ENCODE results near the gene USO1.
A peak's percentile ranks its signal among the peaks of the same experiment; 100 is the strongest.
"Not testable (repeated sequence)": the region's sequence is repeated elsewhere in the genome, so short reads cannot be mapped to it uniquely, and the experiment has no call there.

USO1 gene

DNA sequence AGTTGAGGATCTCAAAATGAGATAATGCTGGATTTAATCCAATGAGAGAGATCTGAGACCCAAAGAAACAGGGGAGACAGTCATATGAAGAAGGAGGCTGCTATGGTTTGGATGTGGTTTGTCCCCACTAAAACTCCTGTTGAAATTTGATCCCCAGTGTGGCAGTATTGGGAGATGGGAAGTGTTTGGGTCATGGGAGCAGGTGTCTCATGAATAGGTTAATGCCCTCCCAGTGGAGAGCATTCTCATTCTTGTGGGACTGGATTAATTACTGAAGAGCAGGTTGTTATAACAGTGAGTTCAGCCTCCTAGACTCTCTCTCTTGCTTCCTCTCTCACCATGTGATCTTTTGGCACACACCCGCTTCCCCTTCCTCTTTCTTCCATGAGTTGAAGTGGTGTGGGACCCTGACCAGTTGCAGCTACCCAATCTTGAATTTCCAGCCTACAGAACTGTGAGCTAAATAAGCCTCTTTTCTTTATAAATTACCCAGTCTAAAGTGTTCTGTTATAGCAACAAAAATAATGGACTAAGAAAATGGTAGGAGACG is 107.6 kb downstream of the USO1 start:
- Histone ChIP-seq H3K9me3 (ENCODE audit: low read depth, low read length) (no peaks in the 10 kb centered on the region), H3K4me3 (no peak overlapping the region), H3K9ac (ENCODE audit: insufficient read length) (no peak overlapping the region), H3K27ac (no peak overlapping the region), H3K36me3 (ENCODE audit: insufficient read depth, low read length) (no peaks in the 10 kb centered on the region)
- DNase-seq (ENCODE audit: low read depth, low spot score) = no peak
- TF ChIP-seq FOXP2 (optimal IDR thresholded peaks at IDR 0.05; ENCODE audit: control extremely low read depth, extremely low read length, insufficient read depth) = no peak
- TF ChIP-seq EZH2 (IDR thresholded peaks at IDR 0.05) = no peak
- TF ChIP-seq POLR2AphosphoS5 (IDR thresholded peaks at IDR 0.05; ENCODE audit: borderline replicate concordance, low read depth, low read length) = no peak

DNA sequence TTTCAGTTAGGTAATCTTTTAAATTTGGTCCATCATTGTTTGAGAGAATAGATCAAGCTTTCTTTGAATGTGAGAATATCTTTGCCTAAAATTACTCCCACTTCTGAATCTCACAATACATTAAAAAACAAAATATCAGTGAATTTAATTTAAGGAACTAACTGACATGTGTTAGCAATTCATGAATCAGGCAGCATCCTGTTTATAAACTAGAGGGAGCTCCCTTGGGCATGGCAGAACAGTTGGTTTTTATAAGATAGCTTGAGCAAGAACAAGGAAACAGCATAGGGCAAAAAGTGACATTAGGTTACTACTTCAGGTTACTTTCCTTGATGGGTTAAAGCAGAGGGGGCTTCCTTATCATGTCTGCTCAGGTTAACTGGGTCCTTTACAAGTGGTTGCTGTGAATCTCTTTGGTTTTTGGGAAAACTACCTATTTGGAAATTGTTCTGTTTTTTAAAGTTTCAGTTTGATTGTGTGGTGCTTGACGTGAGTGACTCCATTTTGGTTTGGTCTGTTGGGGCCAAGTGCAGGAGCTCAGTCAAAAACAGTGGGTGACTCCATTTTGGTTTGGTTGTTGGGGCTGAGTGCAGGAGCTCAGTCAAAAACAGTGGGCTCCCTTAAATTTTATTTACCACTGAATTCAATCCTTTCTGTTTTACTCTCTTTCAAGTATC is 109.9 kb downstream of the USO1 start:
- no peak overlapping the region for H3K27ac ChIP-seq
- H3K4me3 ChIP-seq = no peak overlapping the region
- H3K36me3 ChIP-seq (ENCODE audit: insufficient read depth, low read length) = no peaks in the 10 kb centered on the region
- no peak for TF ChIP-seq EZH2 (IDR thresholded peaks at IDR 0.05)
- TF ChIP-seq POLR2AphosphoS5 (IDR thresholded peaks at IDR 0.05; ENCODE audit: borderline replicate concordance, low read depth, low read length) = no peak
- no peak for TF ChIP-seq FOXP2 (optimal IDR thresholded peaks at IDR 0.05; ENCODE audit: control extremely low read depth, extremely low read length, insufficient read depth)
- H3K9me3 ChIP-seq (ENCODE audit: low read depth, low read length) = no peaks in the 10 kb centered on the region
- no peak overlapping the region for H3K9ac ChIP-seq (ENCODE audit: insufficient read length)
- DNase-seq (ENCODE audit: low read depth, low spot score) = no peak

DNA sequence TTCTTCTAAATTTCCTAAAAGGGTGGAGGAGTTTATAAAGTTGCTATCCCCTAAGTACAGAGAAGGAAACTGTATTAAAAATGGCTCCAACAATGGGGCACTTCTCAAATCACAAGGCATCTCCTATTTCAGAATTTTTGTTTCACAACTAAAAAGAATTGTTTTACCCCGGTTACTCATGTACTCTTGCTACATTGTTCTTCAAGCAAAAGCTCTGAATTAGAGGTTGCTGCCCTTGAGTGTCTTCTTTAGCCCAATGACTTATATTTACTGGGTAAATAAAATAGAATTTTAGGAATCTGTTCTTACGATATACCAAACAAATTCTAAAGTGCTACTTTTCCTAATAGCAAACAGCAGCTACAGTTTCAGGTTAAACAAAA is 110.4 kb downstream of the USO1 start:
- TF ChIP-seq EZH2 (IDR thresholded peaks at IDR 0.05) (no peak), POLR2AphosphoS5 (IDR thresholded peaks at IDR 0.05; ENCODE audit: borderline replicate concordance, low read depth, low read length) (no peak), FOXP2 (optimal IDR thresholded peaks at IDR 0.05; ENCODE audit: control extremely low read depth, extremely low read length, insufficient read depth) (no peak)
- Histone ChIP-seq H3K27ac (no peak overlapping the region), H3K36me3 (ENCODE audit: insufficient read depth, low read length) (no peaks in the 10 kb centered on the region), H3K9ac (ENCODE audit: insufficient read length) (no peak overlapping the region), H3K4me3 (no peak overlapping the region), H3K9me3 (ENCODE audit: low read depth, low read length) (no peaks in the 10 kb centered on the region)
- DNase-seq (ENCODE audit: low read depth, low spot score) = no peak

DNA sequence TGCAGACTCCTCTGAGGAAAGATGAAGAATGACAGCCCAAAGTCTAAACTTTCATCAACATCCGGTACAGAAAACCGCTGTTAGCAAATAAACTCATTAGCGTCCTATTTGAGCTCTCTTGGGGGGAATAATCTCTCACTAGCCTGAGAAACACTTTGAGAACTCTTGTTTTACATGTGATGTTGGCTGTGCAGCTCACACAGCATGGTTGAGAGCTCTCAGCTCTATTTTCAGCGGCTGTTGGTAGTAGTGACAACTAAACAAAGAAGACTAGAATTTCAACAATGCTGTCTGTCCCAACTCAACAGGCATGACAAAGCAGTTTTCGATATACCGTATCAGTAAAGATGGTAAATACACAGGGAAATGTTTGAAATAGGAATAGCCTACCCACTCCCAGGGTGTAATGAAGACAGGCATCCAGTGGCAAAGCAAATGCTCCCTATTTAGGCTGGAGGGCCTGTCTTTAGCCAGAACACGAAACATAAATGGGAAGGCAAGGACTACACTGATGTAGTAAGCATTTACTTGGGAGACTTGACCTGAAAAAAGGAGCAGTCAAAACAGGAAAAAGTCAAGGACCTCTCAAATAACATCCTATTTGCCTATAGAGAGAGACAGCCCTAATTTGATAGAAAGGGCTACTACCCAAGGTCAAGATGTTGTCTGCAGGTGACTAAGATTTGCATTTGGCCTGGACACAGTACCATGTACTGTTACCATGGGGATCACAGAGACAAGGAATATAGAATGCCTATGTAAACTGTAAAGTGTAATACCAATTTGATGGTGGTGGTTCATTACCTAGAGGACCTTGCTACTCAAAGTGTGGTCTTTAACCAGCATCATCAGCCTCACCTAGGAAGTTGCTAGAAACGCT is 117.5 kb downstream of the USO1 start:
- no peak for DNase-seq (ENCODE audit: low read depth, low spot score)
- H3K36me3 ChIP-seq (ENCODE audit: insufficient read depth, low read length) = no peaks in the 10 kb centered on the region
- TF ChIP-seq EZH2 (IDR thresholded peaks at IDR 0.05) (no peak), POLR2AphosphoS5 (IDR thresholded peaks at IDR 0.05; ENCODE audit: borderline replicate concordance, low read depth, low read length) (no peak), FOXP2 (optimal IDR thresholded peaks at IDR 0.05; ENCODE audit: control extremely low read depth, extremely low read length, insufficient read depth) (no peak)
- H3K9ac ChIP-seq (ENCODE audit: insufficient read length) = no peak overlapping the region
- no peak overlapping the region for H3K4me3 ChIP-seq
- peak overlapping the region; percentile 25; the same call in 1 of the 2 replicates for H3K27ac ChIP-seq
- no peaks in the 10 kb centered on the region for H3K9me3 ChIP-seq (ENCODE audit: low read depth, low read length)

DNA sequence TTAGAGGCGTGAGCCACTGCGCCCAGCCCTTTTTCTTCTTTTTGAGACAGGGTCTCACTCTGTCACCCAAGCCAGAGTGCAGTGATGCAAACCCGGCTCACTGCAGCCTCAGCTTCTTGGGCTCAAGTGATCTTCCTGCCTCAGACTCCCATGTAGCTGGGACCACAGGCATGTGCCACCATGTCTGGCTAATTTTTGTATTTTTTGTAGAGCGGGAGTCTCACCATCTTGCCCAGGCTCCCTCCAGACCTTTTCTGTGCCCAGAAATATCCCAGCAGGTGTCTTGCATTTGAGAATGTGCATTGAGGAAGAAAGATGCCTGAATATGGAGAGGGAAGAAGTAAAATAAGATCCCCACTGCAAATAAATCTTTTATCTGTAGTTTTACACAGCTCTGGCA is 119.2 kb downstream of the USO1 start:
- Histone ChIP-seq H3K9ac (ENCODE audit: insufficient read length) (no peak overlapping the region), H3K27ac (peak overlapping the region; percentile 49; the same call in 1 of the 2 replicates), H3K36me3 (ENCODE audit: insufficient read depth, low read length) (no peaks in the 10 kb centered on the region), H3K9me3 (ENCODE audit: low read depth, low read length) (no peaks in the 10 kb centered on the region), H3K4me3 (no peak overlapping the region)
- no peak for DNase-seq (ENCODE audit: low read depth, low spot score)
- TF ChIP-seq POLR2AphosphoS5 (IDR thresholded peaks at IDR 0.05; ENCODE audit: borderline replicate concordance, low read depth, low read length) = no peak
- TF ChIP-seq FOXP2 (optimal IDR thresholded peaks at IDR 0.05; ENCODE audit: control extremely low read depth, extremely low read length, insufficient read depth) = no peak
- no peak for TF ChIP-seq EZH2 (IDR thresholded peaks at IDR 0.05)

DNA sequence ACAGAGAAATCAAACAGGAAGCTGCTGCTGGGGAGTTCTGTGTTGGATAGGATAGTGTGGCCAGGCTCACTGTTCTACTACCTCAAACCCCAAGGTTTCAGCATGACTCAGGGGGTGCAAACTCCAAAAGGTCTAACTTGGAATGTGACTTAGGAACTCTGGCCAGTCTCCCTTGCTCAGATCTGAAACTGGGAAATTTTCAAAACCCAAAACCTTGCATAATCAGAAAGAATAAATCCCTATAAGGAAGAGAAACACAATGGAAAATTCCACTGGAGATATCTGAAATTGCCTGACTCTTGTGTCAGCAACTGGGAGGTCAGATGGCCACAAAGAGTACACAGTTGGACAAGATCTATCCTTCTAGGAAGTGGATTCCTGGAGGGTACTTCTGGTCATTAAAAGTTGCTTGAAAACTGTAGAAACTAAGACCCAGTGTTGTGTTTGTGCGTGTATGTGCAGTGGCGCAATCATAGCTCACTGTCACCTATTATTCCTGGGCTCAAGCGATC is 119.8 kb downstream of the USO1 start:
- Histone ChIP-seq H3K9me3 (ENCODE audit: low read depth, low read length) (no peaks in the 10 kb centered on the region), H3K36me3 (ENCODE audit: insufficient read depth, low read length) (no peaks in the 10 kb centered on the region), H3K4me3 (no peak overlapping the region), H3K9ac (ENCODE audit: insufficient read length) (peak overlapping the region; percentile 5), H3K27ac (peak overlapping the region; percentile 49; the same call in 1 of the 2 replicates)
- TF ChIP-seq EZH2 (IDR thresholded peaks at IDR 0.05) = no peak
- DNase-seq (ENCODE audit: low read depth, low spot score) = no peak

DNA sequence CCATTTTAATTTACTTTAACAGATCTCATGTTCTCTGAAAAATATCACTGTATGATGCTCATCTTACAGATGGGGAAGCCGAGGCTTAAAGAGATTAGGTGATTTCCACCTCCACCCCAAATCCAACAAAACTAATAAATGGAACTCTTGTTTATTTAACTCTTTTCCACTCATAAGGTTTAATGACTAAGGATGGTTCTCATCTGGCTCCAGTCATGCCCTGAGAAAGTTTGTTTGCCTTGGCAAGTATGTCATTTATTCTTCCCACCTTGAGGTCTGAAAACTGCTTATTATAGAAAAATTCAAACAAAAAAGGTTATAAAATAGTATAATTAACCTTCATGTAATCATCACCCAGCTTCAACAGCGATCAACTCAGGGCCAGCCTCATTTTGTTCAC is 121.6 kb downstream of the USO1 start:
- H3K9me3 ChIP-seq (ENCODE audit: low read depth, low read length) = no peaks in the 10 kb centered on the region
- no peak overlapping the region for H3K4me3 ChIP-seq
- H3K27ac ChIP-seq = no peak overlapping the region
- no peak for TF ChIP-seq POLR2AphosphoS5 (IDR thresholded peaks at IDR 0.05; ENCODE audit: borderline replicate concordance, low read depth, low read length)
- no peak for DNase-seq (ENCODE audit: low read depth, low spot score)
- no peak overlapping the region for H3K9ac ChIP-seq (ENCODE audit: insufficient read length)
- H3K36me3 ChIP-seq (ENCODE audit: insufficient read depth, low read length) = no peaks in the 10 kb centered on the region

DNA sequence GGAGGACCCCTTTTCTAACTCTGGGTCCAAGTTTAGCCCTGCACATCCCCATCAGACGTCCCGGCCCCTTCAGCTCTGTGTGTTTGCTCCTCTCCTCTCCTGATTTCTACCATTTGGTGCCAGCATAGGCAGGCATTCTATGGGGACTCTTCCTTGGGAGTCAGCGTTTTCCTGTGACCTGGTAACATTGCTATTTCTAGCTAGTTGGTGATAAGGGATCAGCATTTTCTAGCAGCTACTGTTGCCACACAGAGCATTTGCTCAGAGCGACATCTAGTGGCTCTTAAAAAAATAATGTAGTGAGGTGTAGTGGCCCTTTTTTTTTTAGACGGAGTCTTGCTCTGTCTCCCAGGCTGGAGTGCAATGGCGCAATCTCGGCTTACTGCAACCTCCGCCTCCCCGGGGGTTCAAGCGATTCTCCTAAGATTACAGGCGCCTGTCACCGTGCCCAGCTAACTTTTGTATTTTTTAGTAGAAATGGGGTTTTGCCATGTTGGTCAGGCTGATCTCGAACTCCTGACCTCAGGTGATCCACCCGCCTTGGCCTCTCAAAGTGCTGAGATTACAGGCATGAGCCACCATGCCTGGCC is 123.9 kb downstream of the USO1 start:
- Histone ChIP-seq H3K27ac (peak overlapping the region; percentile 22; the same call in 1 of the 2 replicates), H3K4me3 (peak overlapping the region; percentile 44; the same call in 1 of the 2 replicates)
- peak; percentile 95 for DNase-seq (ENCODE audit: low read depth, low spot score)
- H3K36me3 ChIP-seq (ENCODE audit: insufficient read depth, low read length); H3K9ac ChIP-seq (ENCODE audit: insufficient read length); H3K9me3 ChIP-seq (ENCODE audit: low read depth, low read length): not testable (repeated sequence)
